K562 (cell line): ENCODE data around the gene ZFP69. TPM values are rescaled to one million over a fixed set of nuclear protein-coding genes. Genes with fewer than 3 reads are reported as not detected.
A peak's percentile ranks its signal among the peaks of the same experiment; 100 is the strongest.

ENCODE experiments used
- ATF1 ChIP-seq, 2 experiments: fragments of 450-650 bp in 1 of 2; IDR thresholded peaks; 2 replicates each; pipeline ENCODE4 v1.6.1; 2016; ENCODE audit warnings: missing compliant biosample characterization in 1 of 2, missing genetic modification characterization in 1 of 2
- BCOR ChIP-seq: fragments of 450-650 bp; IDR thresholded peaks from 2 replicates; pipeline ENCODE4 v1.6.1; 2016
- CCNT2 ChIP-seq: IDR thresholded peaks from 2 replicates; pipeline ENCODE4 v1.6.1; 2011; ENCODE audit warnings: borderline replicate concordance, low read depth, mild to moderate bottlenecking, moderate library complexity, mixed read lengths, low read length; ENCODE audit not compliant: insufficient read length; ENCODE audit errors: extremely low read depth
- CTBP1 ChIP-seq: fragments of 450-650 bp; IDR thresholded peaks from 2 replicates; pipeline ENCODE4 v1.6.1; 2016; ENCODE audit warnings: borderline replicate concordance
- ETV6 ChIP-seq, 3 experiments: fragments of 150-350 bp in 1 of 3; sonication (generic) in 1 of 3; formaldehyde crosslinking in 1 of 3; IDR thresholded peaks; 2 replicates each; pipeline versions ENCODE4 v1.6.1 to v1.8.0; 2014 to 2022; ENCODE audit warnings: borderline replicate concordance in 2 of 3, low read depth in 2 of 3, antibody characterized with exemption in 1 of 3, low read length in 1 of 3, mild to moderate bottlenecking in 1 of 3, missing genetic modification reagents in 1 of 3
- MAFF ChIP-seq: IDR thresholded peaks from 2 replicates; pipeline ENCODE4 v1.6.1; 2012; ENCODE audit warnings: low read length, improper control_type of control experiment
- NFRKB ChIP-seq: fragments of 450-650 bp; IDR thresholded peaks from 2 replicates; pipeline ENCODE4 v1.6.1; 2016; ENCODE audit warnings: low read depth
- REST ChIP-seq, 2 experiments: fragments of 450-650 bp; formaldehyde crosslinking in 1 of 2; IDR thresholded peaks; 2 replicates each; pipeline versions ENCODE4 v1.4.0 to v1.6.1; 2014 to 2020; ENCODE audit warnings: mild to moderate bottlenecking in 2 of 2, borderline replicate concordance in 1 of 2, low read depth in 1 of 2
- SIN3A ChIP-seq, 2 experiments: fragments of 150-350 bp in 1 of 2; IDR thresholded peaks; 2 replicates each; pipeline ENCODE4 v1.6.1; 2011 to 2016; ENCODE audit warnings: borderline replicate concordance in 2 of 2, low read depth in 2 of 2, low read length in 2 of 2, mild to moderate bottlenecking in 2 of 2, moderate library complexity in 2 of 2; ENCODE audit not compliant: control insufficient read depth in 1 of 2
- SOX6 ChIP-seq: fragments of 450-650 bp; IDR thresholded peaks from 2 replicates; pipeline ENCODE4 v1.6.1; 2014; ENCODE audit warnings: mild to moderate bottlenecking
- TEAD4 ChIP-seq, 2 experiments: sonication (generic) in 1 of 2; formaldehyde crosslinking in 1 of 2; IDR thresholded peaks; 2 replicates each; pipeline versions ENCODE4 v1.6.1 to v1.8.0; 2012 to 2022; ENCODE audit warnings: borderline replicate concordance in 1 of 2, inconsistent platforms in 1 of 2, low read length in 1 of 2, mild to moderate bottlenecking in 1 of 2, missing genetic modification reagents in 1 of 2
- THAP7 ChIP-seq: fragments of 250-450 bp; sonication (Bioruptor Pico); IDR thresholded peaks from 2 replicates; pipeline ENCODE4 v1.5.0; 2021
- ZBTB26 ChIP-seq: fragments of 450-650 bp; formaldehyde crosslinking; IDR thresholded peaks from 2 replicates; pipeline ENCODE4 v1.4.0; 2022; ENCODE audit warnings: missing genetic modification characterization
- ZNF324 ChIP-seq: fragments of 250-450 bp; sonication (Bioruptor Pico); IDR thresholded peaks from 2 replicates; pipeline ENCODE4 v1.4.0; 2020; ENCODE audit warnings: mild to moderate bottlenecking
- ZNF431 ChIP-seq: sonication (generic); formaldehyde crosslinking; IDR thresholded peaks from 2 replicates; pipeline ENCODE4 v1.8.0; 2022; ENCODE audit warnings: mild to moderate bottlenecking, missing genetic modification reagents
- polyA plus RNA-seq, 8 experiments: library from polyadenylated mRNA; depleted of rRNA in 4 of 8; stranded (reverse) in 5 of 8; unstranded in 3 of 8; fragments of >200 nt; fragmentation: Nextera tagmentation in 2 of 8; fragmentation: Illumina TruSeq in 1 of 8; extraction: Ambion mirVana in 2 of 8; extraction: Trizol in 1 of 8; gene quantifications; 2 replicates each; pipeline versions ENCODE4 v1.2.1 to v1.2.3, GENCODE V29; 2011 to 2014; ENCODE audit warnings: inconsistent platforms in 1 of 8, missing spikeins in 1 of 8
- total RNA-seq, 7 experiments: library from RNA; depleted of rRNA in 6 of 7; stranded (reverse); fragments of >200 nt in 6 of 7; fragmentation: Illumina TruSeq in 2 of 7; extraction: Trizol in 2 of 7; gene quantifications; 2 replicates each; pipeline versions ENCODE4 v1.2.1 to v1.2.3, GENCODE V29; 2011 to 2021; ENCODE audit warnings: low replicate concordance in 1 of 7

The ZFP69 gene
- total and polyA plus RNA-seq, 9 of the 15 experiments (the other 6 are each of a cell fraction or from before 2014, with no cell fraction given) = 2.0 to 8.4 (median 5.7) TPM

- TF ChIP-seq REST (IDR thresholded peaks at IDR 0.05; ENCODE audit: borderline replicate concordance) (no peak; the same call in 1 of the 2 replicates), REST (CRISPR knock-in tag; IDR thresholded peaks at IDR 0.05; ENCODE audit: low read depth) (0 out of 2 replicates have a peak, but pooled peaks have one; percentile 44), ZNF431 (peak; percentile 90), MAFF (no peak), BCOR (peak; percentile 90), CCNT2 (peak; percentile 59), SOX6 (0 out of 2 replicates have a peak, but pooled peaks have one; percentile 23), ZNF324 (no peak), ATF1 (CRISPR knock-in tag; IDR thresholded peaks at IDR 0.05) (no peak), ATF1 (tag; IDR thresholded peaks at IDR 0.05) (0 out of 2 replicates have a peak, but pooled peaks have one; percentile 31), CTBP1 (peak; percentile 58; the same call in 1 of the 2 replicates), THAP7 (0 out of 2 replicates have a peak, but pooled peaks have one; percentile 47), SIN3A (IDR thresholded peaks at IDR 0.05; ENCODE audit: borderline replicate concordance in 2 of 2, control insufficient read depth in 1 of 2, low read depth in 2 of 2, low read length in 2 of 2) (peak in 1 of 2 experiments; percentile 49; a peak in 1 of 4 replicates), ETV6 (IDR thresholded peaks at IDR 0.05; ENCODE audit: borderline replicate concordance in 1 of 2, low read depth in 2 of 2, low read length in 1 of 2) (no peak), ETV6 (CRISPR knock-in tag; IDR thresholded peaks at IDR 0.05; ENCODE audit: borderline replicate concordance) (peak; percentile 75; the same call in 1 of the 2 replicates), TEAD4 (IDR thresholded peaks at IDR 0.05; ENCODE audit: low read length) (no peak), TEAD4 (CRISPR knock-in tag; IDR thresholded peaks at IDR 0.05; ENCODE audit: borderline replicate concordance) (peak; percentile 87; the same call in 1 of the 2 replicates), NFRKB (peak; percentile 72), ZBTB26 (CRISPR knock-in tag) (no peak)
Measured at GRCh38 chr1:40476924-40477677, at the start of gene ZFP69 (continued).
